HG03469 (cell line): Measurements from ENCODE around the gene HOPX.
"Not testable (repeated sequence)": the region's sequence is repeated elsewhere in the genome, so short reads cannot be mapped to it uniquely, and the experiment has no call there.

Experiments
- ATAC-seq: cut with Tn5 transposase; IDR thresholded peaks from one replicate; pipeline ENCODE4 v1.9.1; 2021; ENCODE audit warnings: mild to moderate bottlenecking, moderate library complexity, moderate number of reproducible peaks; ENCODE audit not compliant: unreplicated experiment

Gene HOPX

DNA sequence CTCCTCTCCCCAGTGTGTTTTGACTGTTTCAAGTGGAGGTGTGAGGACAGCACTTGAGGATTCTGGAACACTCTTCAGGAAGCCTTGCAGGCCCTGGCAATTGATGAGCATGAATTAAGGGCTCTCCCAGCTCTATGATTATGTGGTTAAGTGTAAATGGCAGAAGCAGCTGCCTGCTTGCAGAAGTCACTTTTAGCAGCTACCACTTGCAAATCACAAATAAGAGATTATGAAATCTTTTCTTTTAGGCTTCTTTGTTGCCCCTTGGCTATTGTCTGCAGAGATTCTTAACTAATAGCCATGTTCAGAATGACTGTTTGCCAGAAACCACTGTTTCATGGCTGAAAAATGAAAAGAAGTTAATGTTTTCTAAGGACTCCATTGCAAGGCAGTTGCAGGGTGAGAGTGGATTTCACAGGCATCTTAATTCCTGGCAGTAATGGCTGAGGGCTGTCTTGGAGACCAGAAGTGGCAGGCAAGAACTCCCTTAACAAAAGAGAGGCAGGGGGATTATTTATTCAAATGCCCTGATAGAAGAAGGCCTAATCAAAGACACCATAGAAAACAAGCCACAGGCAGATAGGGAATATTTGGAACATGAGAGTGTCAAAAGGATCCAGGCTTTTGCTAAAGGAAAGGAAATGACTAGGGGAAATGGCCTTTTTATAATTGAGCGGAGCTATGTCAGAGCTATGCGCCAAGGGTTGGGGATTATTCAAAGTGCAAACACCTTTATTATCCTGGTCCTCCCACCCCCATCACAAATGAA is 8.3 kb upstream of the HOPX start:
- ATAC-seq: no peak

- ATAC-seq: no peak
These were observed 7.1 kb upstream of the HOPX start for GRCh38 chr4:56688094-56688647.

DNA sequence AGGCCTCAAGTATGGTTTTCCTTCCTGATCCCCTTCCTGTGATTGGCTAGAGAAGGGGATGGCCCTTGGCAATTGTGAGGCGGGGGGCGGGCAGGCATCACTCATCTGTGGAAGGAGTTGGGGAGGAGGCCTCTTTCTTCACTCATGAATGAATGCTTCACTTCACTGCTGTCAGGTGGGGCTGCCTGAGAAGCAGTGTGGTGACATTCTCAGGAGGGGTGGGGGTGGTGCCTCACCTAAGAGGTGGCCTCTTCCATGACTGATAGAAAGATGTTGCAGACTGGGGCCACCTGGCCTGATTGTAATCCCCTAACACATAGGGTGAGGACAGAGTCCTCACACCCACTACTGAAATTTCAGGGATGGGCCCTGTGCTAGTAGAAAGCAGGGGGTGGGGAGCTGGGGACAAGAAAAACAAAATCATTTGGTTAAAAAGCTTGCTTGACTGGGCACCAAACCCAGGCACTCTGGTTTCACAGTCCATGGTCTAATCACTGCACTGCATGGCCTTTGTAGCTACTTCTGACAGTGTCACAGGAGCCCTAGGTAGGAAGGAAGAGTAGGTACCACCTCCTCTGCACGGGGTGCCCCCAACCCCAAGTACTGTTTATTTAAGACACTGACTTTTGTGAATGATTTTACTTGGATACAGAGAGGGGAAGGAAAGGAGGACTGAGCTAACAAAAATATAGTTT is 5.6 kb upstream of the HOPX start:
- no peak for ATAC-seq

DNA sequence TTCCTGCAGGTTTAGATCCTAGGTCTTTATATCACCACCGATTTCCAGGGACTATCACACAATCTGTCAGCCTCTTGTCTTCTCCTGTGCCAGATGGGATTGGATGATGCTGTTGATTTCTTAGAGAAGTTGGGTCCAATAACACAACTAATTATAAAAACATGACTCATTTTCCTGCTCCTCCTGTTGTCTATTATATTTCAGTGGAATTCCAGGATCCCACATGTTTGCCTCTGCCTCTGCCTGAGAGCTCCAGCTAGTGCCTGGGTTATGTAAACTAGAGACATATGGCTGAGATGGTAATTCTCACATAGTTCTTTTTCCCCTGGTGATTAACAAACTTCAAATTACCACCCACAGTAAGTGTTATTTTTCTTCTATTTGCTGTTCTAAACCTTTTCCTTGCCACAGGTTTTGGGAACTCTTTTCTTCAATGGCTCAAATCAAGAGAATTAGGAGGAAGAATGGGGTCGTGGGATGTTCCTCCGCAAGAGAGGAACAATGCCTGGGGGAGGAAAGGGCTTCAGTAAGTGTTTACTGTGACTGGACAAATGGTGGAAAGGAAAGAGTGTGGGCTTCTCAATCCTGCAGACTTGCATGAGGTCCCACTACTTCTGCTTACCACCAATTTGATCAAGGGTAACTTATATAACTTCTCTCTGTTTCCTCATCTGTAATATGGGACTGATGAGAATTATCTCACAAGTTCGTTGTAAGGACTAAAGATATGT is 3.4 kb upstream of the HOPX start:
- ATAC-seq: no peak

- no peak for ATAC-seq
These were observed 2.4 kb upstream of the HOPX start for GRCh38 chr4:56683455-56683854.

- ATAC-seq: no peak
These were observed 893 bp upstream of the HOPX start for GRCh38 chr4:56681853-56682525.

- no peak for ATAC-seq
These were observed 830 bp downstream of the HOPX start for GRCh38 chr4:56680266-56680665.

- ATAC-seq: no peak
These were observed 3.4 kb downstream of the HOPX start for GRCh38 chr4:56677711-56678110.

- no peak for ATAC-seq
These were observed 6.1 kb downstream of the HOPX start for GRCh38 chr4:56674984-56675383.

- ATAC-seq: no peak
These were observed 9.2 kb downstream of the HOPX start for GRCh38 chr4:56671860-56672259.

GRCh38 chr4:56671373-56671772 is 9.7 kb downstream of the HOPX start:
- no peak for ATAC-seq

DNA sequence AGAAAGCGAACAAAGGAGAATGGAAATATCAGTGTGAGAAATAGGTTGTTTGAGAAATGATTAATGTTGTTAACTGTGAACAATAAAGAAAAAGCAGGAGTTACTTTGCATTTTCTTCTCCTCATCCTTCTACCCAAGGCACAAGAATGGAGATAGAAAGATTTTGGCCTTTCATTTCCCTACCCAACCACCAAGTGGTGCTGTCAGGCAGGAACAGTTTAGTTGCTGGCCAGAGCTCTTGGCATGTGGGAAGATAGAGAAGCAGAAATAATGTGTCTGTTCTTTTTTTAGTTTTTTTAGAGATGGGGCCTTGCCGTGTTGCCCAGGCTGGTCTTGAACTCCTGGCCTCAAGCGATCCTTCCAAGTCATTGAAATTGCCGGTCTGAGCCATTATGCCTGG is 12.8 kb downstream of the HOPX start:
- no peak for ATAC-seq

DNA sequence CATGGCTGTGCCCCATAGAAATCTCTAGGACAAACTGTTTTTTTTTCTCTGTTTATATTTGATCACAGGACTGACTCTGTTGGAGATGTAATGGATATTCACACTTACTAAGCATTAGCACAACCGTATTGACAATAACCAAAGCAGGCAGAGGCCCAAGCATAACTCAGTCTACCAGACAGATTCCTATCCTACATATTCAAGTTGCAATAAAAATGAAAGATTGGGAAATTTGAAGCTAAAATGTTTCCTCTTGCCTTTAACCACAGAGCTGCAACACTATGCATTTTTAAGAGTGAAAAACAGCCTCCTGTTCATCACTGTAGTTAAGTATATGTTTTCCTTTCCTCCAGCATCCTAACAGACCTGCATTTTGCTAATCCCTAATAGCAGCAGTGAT is 13.7 kb downstream of the HOPX start:
- ATAC-seq: not testable (repeated sequence)

- no peak for ATAC-seq
These were observed 14.8 kb downstream of the HOPX start for GRCh38 chr4:56666279-56666678.

DNA sequence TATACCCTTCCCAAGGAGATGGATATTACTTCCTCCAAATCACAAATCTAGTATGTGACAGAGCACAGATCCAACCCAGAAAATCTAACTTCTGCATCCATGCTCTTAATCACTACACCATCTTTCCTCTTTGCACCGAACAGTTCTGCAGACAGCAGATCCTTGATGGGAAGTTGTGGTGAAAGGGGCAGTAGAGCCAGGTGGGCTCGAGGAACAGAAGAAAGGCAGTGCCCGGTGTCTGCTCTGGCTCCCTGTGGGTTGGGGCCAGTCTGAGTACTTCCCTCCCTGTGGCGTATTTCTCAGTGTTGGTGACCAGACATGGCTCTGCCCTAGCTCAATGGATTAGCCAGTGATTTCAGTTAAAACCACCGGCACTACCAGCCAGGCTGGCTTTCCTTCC is 15.3 kb downstream of the HOPX start:
- ATAC-seq: no peak

- ATAC-seq: no peak
These were observed 18.2 kb downstream of the HOPX start for GRCh38 chr4:56662782-56663468.

GRCh38 chr4:56659946-56660345 is 21.1 kb downstream of the HOPX start:
- ATAC-seq: no peak

- ATAC-seq: no peak
These were observed 22.6 kb downstream of the HOPX start for GRCh38 chr4:56658528-56658927.

- ATAC-seq: no peak
These were observed 23.3 kb downstream of the HOPX start for GRCh38 chr4:56657818-56658217.

- no peak for ATAC-seq
These were observed 24.0 kb downstream of the HOPX start for GRCh38 chr4:56657128-56657527.

- no peak for ATAC-seq
These were observed 24.8 kb downstream of the HOPX start for GRCh38 chr4:56656346-56656643.
